ENCODE measurements around the gene EXOC7.

EXOC7 gene

DNA sequence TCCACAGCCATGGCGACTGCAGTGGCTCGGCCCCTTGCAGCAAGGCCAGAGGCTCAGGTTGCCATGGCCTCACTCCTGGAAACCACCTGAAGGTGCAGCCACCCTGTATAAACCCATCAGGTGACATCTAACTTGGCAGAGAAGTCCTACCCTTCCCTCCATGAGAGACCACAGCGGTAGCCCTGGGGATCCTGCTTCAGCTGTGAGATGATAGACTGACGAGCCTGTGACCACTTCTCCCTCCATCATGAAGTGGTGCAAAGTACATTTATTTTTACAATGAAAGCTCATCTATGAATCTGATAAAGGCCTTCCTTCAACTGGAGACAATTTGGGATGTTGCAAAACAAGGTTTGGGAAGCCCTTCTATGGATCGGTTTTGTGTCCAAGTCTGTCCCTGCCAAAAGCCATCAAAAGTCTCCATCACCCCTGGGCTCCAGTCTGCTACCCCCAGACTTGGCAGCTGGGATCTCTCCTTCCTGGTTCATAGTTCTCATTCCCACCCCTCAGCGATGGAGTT, 22.8 kb downstream of the EXOC7 start:
- TF ChIP-seq, protein P1, sequence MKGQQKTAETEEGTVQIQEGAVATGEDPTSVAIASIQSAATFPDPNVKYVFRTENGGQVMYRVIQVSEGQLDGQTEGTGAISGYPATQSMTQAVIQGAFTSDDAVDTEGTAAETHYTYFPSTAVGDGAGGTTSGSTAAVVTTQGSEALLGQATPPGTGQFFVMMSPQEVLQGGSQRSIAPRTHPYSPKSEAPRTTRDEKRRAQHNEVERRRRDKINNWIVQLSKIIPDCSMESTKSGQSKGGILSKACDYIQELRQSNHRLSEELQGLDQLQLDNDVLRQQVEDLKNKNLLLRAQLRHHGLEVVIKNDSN (IDR thresholded peaks at IDR 0.05): no peak
- TF ChIP-seq FOXM1 (IDR thresholded peaks at IDR 0.05; ENCODE audit: borderline replicate concordance, low read depth) (no peak), ZBTB7A (IDR thresholded peaks at IDR 0.05; ENCODE audit: low read depth) (no peak), EGR1 (IDR thresholded peaks at IDR 0.05) (no peak), TCF12 (IDR thresholded peaks at IDR 0.05; ENCODE audit: low read depth) (no peak), RAD21 (IDR thresholded peaks at IDR 0.05; ENCODE audit: low read depth) (no peak), EP300 (IDR thresholded peaks at IDR 0.05; ENCODE audit: borderline replicate concordance) (no peak), NFIC (IDR thresholded peaks at IDR 0.05) (no peak), CEBPB (IDR thresholded peaks at IDR 0.05) (no peak)
- TF ChIP-seq, protein P2, sequence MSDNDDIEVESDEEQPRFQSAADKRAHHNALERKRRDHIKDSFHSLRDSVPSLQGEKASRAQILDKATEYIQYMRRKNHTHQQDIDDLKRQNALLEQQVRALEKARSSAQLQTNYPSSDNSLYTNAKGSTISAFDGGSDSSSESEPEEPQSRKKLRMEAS (IDR thresholded peaks at IDR 0.05): no peak

DNA sequence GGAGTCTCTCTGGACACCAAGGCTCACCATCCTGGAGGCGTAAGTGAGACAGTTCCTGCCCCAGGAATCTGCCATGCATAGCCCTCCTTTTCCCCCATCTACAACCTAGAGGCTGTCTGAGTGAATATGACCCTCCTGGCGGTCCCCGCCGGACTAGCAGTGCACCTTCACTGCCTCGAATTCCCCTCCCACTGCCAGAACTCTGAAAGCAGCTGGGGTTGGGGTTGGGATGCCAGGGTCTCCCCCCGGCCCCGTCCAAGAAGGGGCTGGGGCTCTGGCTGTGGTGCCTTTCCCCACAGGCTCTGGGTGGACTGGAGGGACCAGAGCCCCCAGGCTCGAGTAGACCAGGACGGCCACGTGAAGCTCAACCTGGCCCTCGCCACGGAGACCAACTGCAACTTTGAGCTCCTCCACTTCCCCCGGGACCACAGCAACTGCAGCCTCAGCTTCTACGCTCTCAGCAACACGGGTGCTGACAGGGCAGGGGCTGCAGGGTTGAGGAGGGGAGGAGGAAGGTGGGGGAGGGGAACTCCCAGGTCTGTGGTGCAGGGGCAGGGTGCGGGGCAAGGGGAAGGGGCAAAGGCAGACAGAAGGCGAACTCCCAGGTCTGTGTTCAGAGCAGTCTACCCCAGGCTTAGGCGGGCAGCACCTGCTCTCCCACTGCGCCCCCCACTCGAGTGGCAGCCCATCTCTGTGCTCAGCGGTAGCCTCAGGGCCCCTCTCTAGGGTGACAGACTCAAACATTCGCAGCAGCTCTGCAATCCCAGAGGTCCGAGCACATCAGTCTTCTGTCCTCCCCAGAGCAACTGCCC, 23.4 kb downstream of the EXOC7 start:
- TF ChIP-seq EP300 (IDR thresholded peaks at IDR 0.05; ENCODE audit: borderline replicate concordance) (no peak), ZBTB7A (IDR thresholded peaks at IDR 0.05; ENCODE audit: low read depth) (no peak), CEBPB (IDR thresholded peaks at IDR 0.05) (no peak), NFIC (IDR thresholded peaks at IDR 0.05) (no peak), YY1 (IDR thresholded peaks at IDR 0.05; ENCODE audit: low read depth) (no peak), EGR1 (IDR thresholded peaks at IDR 0.05) (no peak), CREB1 (IDR thresholded peaks at IDR 0.05; ENCODE audit: low read depth) (no peak), TEAD4 (IDR thresholded peaks at IDR 0.05) (no peak), TAF1 (IDR thresholded peaks at IDR 0.05; ENCODE audit: low read depth) (no peak)

DNA sequence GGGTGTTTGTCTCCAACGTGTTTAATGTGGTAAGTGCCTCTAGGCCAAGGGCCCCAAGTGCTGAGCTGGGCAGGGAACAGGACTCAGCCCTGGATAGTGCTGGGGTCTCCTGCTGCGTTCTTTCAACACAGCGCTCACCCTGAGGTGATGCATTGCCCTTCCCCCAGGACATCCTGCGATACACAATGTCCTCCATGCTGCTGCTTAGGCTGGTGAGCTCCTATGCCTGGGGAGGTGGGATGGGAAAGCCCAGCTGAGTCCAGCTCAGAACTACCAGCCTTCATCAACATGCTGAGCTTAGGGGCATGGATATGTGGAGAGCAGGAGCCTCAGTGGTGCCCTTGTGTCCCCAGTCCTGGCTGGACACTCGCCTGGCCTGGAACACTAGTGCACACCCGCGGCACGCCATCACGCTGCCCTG, 24.0 kb downstream of the EXOC7 start:
- TF ChIP-seq TEAD4 (IDR thresholded peaks at IDR 0.05): no peak
- TF ChIP-seq TAF1 (IDR thresholded peaks at IDR 0.05; ENCODE audit: low read depth): 0 out of 2 replicates have a peak, but pooled peaks have one; percentile 7
- no peak for TF ChIP-seq CEBPB (IDR thresholded peaks at IDR 0.05)

DNA sequence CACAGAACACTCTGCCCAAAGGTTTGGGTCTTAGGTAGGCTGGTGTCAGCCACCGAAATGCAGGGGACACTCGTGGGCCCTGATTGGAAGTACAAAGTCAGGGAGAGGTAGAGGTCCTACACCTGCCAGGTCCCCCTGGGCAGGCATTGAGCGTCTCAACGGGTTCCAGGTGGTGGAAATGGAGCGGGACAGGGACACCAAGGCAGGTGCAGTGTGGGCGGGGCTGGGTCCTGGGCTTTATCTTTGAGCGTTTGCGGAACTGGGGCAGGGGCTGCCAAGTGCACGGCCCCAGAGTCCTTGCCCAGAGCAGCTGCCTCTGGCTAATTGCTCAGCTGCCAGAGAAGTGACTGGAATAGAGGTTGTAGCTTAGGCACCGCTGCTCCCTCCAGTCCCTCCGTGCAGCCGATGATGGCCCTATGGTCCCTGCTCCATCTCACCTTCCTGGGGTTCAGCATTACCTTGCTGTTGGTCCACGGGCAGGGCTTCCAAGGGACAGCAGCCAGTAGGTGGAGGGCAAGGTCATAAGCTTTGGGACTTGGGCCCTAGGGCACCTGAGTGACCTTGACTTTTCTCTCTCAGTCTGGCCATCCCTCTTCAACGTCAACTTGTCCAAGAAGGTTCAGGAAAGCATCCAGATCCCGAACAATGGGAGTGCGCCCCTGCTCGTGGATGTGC, 24.6 kb downstream of the EXOC7 start, which contains the start of gene ZACN:
ZACN (plus strand) TSS at position 323 of the 675 bp plus-strand sequence; CDS start at position 406, 83 bp downstream.
- TF ChIP-seq EP300 (IDR thresholded peaks at IDR 0.05; ENCODE audit: borderline replicate concordance) (0 out of 2 replicates have a peak, but pooled peaks have one; percentile 16), TAF1 (IDR thresholded peaks at IDR 0.05; ENCODE audit: low read depth) (0 out of 2 replicates have a peak, but pooled peaks have one; percentile 3), NFIC (IDR thresholded peaks at IDR 0.05) (no peak), YY1 (IDR thresholded peaks at IDR 0.05; ENCODE audit: low read depth) (0 out of 2 replicates have a peak, but pooled peaks have one; percentile 7), FOXM1 (IDR thresholded peaks at IDR 0.05; ENCODE audit: borderline replicate concordance, low read depth) (no peak)
- TF ChIP-seq, protein P2 (IDR thresholded peaks at IDR 0.05): no peak

DNA sequence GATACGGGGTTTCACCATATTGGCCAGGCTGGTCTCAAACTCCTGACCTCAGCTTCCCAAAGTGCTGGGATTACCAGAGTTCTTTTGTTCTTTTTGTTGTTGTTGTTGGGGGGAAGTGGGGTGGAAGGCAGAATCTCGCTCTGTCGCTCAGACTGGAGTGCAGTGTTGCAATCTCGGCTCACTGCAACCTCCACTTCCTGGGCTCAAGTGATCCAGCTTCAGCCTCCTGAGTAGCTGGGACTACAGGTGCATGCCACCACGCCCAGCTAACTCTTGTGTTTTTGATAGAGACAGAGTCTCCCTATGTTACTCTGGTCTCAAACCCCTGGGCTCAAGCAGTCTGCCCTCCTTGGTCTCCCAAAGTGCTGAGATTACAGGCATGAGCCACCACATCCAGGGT, 25.2 kb downstream of the EXOC7 start:
- 0 out of 2 replicates have a peak, but pooled peaks have one; percentile 29 for TF ChIP-seq CEBPB (IDR thresholded peaks at IDR 0.05)

DNA sequence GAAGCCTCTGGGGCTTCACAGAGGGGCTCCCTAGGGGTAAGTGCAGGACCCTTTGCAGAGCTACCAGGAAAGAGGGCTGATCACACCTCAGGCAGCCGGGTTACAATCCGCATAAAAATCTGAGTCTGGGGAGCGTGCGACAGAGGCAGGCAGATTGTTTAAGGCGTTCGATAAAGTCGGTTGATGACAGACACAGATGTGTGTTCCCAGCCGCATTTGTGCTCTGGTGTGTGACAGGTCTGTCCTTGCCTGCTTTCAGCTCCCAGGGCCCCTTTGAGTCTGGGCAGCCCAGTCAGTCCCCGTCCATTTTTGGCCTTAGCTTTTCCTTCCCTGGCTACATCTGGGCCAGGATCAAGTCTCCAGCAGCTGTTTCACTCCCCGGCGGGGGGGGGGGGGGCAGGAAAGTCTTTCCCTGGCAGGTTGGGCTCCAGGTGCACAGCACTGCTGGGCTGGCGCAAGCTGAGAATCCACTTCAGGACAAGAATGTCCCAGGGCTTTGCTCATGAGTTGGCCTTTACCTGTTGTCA, 25.9 kb downstream of the EXOC7 start:
- TF ChIP-seq TAF1 (IDR thresholded peaks at IDR 0.05; ENCODE audit: low read depth) (no peak), TEAD4 (IDR thresholded peaks at IDR 0.05) (no peak), EP300 (IDR thresholded peaks at IDR 0.05; ENCODE audit: borderline replicate concordance) (no peak), TCF12 (IDR thresholded peaks at IDR 0.05; ENCODE audit: low read depth) (no peak)

DNA sequence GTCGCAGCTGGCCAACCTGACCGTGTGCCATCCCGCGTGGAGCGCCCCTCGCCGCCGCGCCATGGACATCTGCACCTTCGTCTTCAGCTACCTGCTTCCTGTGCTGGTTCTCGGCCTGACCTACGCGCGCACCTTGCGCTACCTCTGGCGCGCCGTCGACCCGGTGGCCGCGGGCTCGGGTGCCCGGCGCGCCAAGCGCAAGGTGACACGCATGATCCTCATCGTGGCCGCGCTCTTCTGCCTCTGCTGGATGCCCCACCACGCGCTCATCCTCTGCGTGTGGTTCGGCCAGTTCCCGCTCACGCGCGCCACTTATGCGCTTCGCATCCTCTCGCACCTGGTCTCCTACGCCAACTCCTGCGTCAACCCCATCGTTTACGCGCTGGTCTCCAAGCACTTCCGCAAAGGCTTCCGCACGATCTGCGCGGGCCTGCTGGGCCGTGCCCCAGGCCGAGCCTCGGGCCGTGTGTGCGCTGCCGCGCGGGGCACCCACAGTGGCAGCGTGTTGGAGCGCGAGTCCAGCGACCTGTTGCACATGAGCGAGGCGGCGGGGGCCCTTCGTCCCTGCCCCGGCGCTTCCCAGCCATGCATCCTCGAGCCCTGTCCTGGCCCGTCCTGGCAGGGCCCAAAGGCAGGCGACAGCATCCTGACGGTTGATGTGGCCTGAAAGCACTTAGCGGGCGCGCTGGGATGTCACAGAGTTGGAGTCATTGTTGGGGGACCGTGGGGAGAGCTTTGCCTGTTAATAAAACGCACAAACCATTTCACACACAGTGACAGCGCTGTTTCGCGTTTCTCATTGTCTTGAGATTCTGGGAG, 26.6 kb downstream of the EXOC7 start:
- no peak for TF ChIP-seq TEAD4 (IDR thresholded peaks at IDR 0.05)
- TF ChIP-seq, protein P1 (IDR thresholded peaks at IDR 0.05): no peak

DNA sequence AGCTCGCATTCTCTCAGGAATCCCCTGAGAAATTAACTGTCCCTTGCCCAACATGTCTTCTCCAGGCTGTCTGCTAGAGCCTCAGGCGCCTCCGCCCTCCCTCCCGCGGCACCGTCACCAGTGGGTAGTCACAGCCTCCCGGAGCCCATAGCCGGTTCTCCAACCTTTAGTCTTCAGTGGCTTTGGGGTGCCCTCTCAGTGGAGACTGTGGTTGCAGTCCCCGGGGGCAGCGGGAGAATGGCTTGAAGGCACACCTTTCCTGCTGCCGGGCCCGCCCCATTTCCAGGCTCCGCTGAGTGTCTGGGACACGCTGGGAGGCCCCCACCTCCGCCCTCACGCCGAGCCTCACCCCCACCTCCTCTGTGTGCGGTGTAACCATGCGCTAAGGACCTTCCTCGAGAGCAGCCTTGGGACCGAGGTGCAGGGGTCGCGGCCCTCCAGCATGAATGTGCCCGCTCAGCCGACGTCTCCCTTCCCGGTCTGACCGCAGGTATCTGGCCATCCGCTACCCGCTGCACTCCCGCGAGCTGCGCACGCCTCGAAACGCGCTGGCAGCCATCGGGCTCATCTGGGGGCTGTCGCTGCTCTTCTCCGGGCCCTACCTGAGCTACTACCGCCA, 27.3 kb downstream of the EXOC7 start:
- TF ChIP-seq EGR1 (IDR thresholded peaks at IDR 0.05): no peak
- TF ChIP-seq, protein P2 (IDR thresholded peaks at IDR 0.05): peak; percentile 67

Measured in Ishikawa (cell line).